Naive B cell (primary cell): ENCODE measurements around the gene ZNF474. TPM values are rescaled to one million over a fixed set of nuclear protein-coding genes. Genes with fewer than 3 reads are reported as not detected.

Source experiments
- ATAC-seq, 2 donors: fragments of 150-1000 bp; cut with Tn5 transposase; 2 replicates each; pipeline ENCODE4 v1.10.0; 2021; ENCODE audit warnings: low read depth in 2 of 2, mild to moderate bottlenecking in 2 of 2, moderate library complexity in 2 of 2
- DNase-seq: peaks from one replicate; pipeline ENCODE4 v3.0.0; 2022
- H3K27ac Mint-ChIP-seq, 6 donors: one replicate each; pipeline ENCODE4 v1.8.0; 2020 to 2022; ENCODE audit warnings: mild to moderate bottlenecking in 6 of 6, mixed read lengths in 6 of 6, moderate library complexity in 5 of 6, inconsistent platforms in 2 of 6
- H3K27me3 Mint-ChIP-seq, 3 donors: one replicate each; pipeline ENCODE4 v1.8.0; 2021 to 2022; ENCODE audit warnings: mixed read lengths in 3 of 3, mild to moderate bottlenecking in 1 of 3
- H3K36me3 Mint-ChIP-seq, 2 donors: one replicate each; pipeline ENCODE4 v1.8.0; 2020 to 2022; ENCODE audit warnings: mixed read lengths in 2 of 2, inconsistent platforms in 1 of 2, mild to moderate bottlenecking in 1 of 2
- H3K4me1 Mint-ChIP-seq, 3 donors: one replicate each; pipeline ENCODE4 v1.8.0; 2020 to 2022; ENCODE audit warnings: mixed read lengths in 3 of 3, inconsistent platforms in 1 of 3, mild to moderate bottlenecking in 1 of 3, moderate library complexity in 1 of 3
- H3K4me3 Mint-ChIP-seq, 8 donors: one replicate each; pipeline ENCODE4 v1.8.0; 2020 to 2022; ENCODE audit warnings: mild to moderate bottlenecking in 8 of 8, mixed read lengths in 8 of 8, moderate library complexity in 8 of 8, inconsistent platforms in 2 of 8
- H3K9me3 Mint-ChIP-seq, 7 donors: one replicate each; pipeline ENCODE4 v1.8.0; 2020 to 2022; ENCODE audit warnings: mixed read lengths in 7 of 7, mild to moderate bottlenecking in 5 of 7, inconsistent platforms in 2 of 7, moderate library complexity in 1 of 7
- polyA plus RNA-seq, 6 donors: library from polyadenylated mRNA; unstranded; fragments of 300-500 nt; fragmentation: Illumina TruSeq; gene quantifications; one replicate each; pipeline ENCODE4 v1.2.3, GENCODE V29; 2021; ENCODE audit warnings: low read depth in 6 of 6

The ZNF474 gene
- polyA plus RNA-seq, 6 donors from 2014 or later = 0.23 TPM; not detected in 5

GRCh38 chr5:122151640-122152039 is 22.3 kb downstream of the ZNF474 start:
- Mint-ChIP-seq H3K4me1 (peaks cover 0 to 4% (median 0%) of the 10 kb centered on the region in 3 donors), H3K27me3 (peaks cover 0 to 13% (median 0%) of the 10 kb centered on the region in 3 donors), H3K27ac (no peak overlapping the region), H3K9me3 (no peaks in the 10 kb centered on the region), H3K36me3 (no peaks in the 10 kb centered on the region), H3K4me3 (no peak overlapping the region)
- no peak for ATAC-seq
- no peak for DNase-seq

- Mint-ChIP-seq H3K27me3 (peaks cover 0 to 13% (median 0%) of the 10 kb centered on the region in 3 donors), H3K27ac (no peak overlapping the region), H3K9me3 (no peaks in the 10 kb centered on the region), H3K36me3 (no peaks in the 10 kb centered on the region), H3K4me1 (peaks cover 0 to 4% (median 0%) of the 10 kb centered on the region in 3 donors), H3K4me3 (no peak overlapping the region)
- ATAC-seq = no peak
- DNase-seq = no peak
Observed at GRCh38 chr5:122152266-122152900, 23.0 kb downstream of the ZNF474 start.

- no peak overlapping the region for H3K27ac Mint-ChIP-seq
- DNase-seq (no peak), ATAC-seq (no peak)
- H3K4me1 Mint-ChIP-seq = peaks cover 0 to 4% (median 0%) of the 10 kb centered on the region in 3 donors
- no peaks in the 10 kb centered on the region for H3K36me3 Mint-ChIP-seq
- H3K27me3 Mint-ChIP-seq = peaks cover 0 to 8% (median 0%) of the 10 kb centered on the region in 3 donors
- no peak overlapping the region for H3K4me3 Mint-ChIP-seq
- no peaks in the 10 kb centered on the region for H3K9me3 Mint-ChIP-seq
Observed at GRCh38 chr5:122153230-122153629, 23.9 kb downstream of the ZNF474 start.

GRCh38 chr5:122153774-122154173 is 24.4 kb downstream of the ZNF474 start:
- H3K4me1 Mint-ChIP-seq = peaks cover 0 to 4% (median 0%) of the 10 kb centered on the region in 3 donors
- no peaks in the 10 kb centered on the region for H3K36me3 Mint-ChIP-seq
- ATAC-seq (no peak), DNase-seq (no peak)
- no peak overlapping the region for H3K4me3 Mint-ChIP-seq
- no peaks in the 10 kb centered on the region for H3K9me3 Mint-ChIP-seq
- peaks cover 0 to 8% (median 0%) of the 10 kb centered on the region in 3 donors for H3K27me3 Mint-ChIP-seq
- no peak overlapping the region for H3K27ac Mint-ChIP-seq

- no peaks in the 10 kb centered on the region for H3K9me3 Mint-ChIP-seq
- DNase-seq (no peak), ATAC-seq (no peak)
- no peak overlapping the region for H3K27ac Mint-ChIP-seq
- no peak overlapping the region for H3K4me3 Mint-ChIP-seq
- H3K4me1 Mint-ChIP-seq = peaks cover 0 to 4% (median 0%) of the 10 kb centered on the region in 3 donors
- H3K36me3 Mint-ChIP-seq = no peaks in the 10 kb centered on the region
- peaks cover 0 to 6% (median 0%) of the 10 kb centered on the region in 3 donors for H3K27me3 Mint-ChIP-seq
Observed at GRCh38 chr5:122154491-122154890, 25.1 kb downstream of the ZNF474 start.

- H3K4me1 Mint-ChIP-seq = peaks cover 0 to 4% (median 0%) of the 10 kb centered on the region in 3 donors
- H3K4me3 Mint-ChIP-seq = no peak overlapping the region
- no peak for ATAC-seq
- no peaks in the 10 kb centered on the region for H3K9me3 Mint-ChIP-seq
- H3K27ac Mint-ChIP-seq = no peak overlapping the region
- H3K36me3 Mint-ChIP-seq = no peaks in the 10 kb centered on the region
- H3K27me3 Mint-ChIP-seq = peaks cover 0 to 2% (median 0%) of the 10 kb centered on the region in 3 donors
- no peak for DNase-seq
Observed at GRCh38 chr5:122154910-122155309, 25.6 kb downstream of the ZNF474 start.

GRCh38 chr5:122155546-122155945 is 26.2 kb downstream of the ZNF474 start:
- Mint-ChIP-seq H3K4me1 (peaks cover 0 to 4% (median 0%) of the 10 kb centered on the region in 3 donors), H3K27ac (no peak overlapping the region), H3K36me3 (no peaks in the 10 kb centered on the region), H3K27me3 (no peaks in the 10 kb centered on the region), H3K4me3 (no peak overlapping the region), H3K9me3 (no peaks in the 10 kb centered on the region)
- DNase-seq (no peak), ATAC-seq (no peak)

GRCh38 chr5:122156724-122157325 is 27.5 kb downstream of the ZNF474 start:
- H3K36me3 Mint-ChIP-seq = no peaks in the 10 kb centered on the region
- no peak overlapping the region for H3K4me3 Mint-ChIP-seq
- DNase-seq = no peak
- no peak for ATAC-seq
- H3K4me1 Mint-ChIP-seq = peaks cover 0 to 4% (median 0%) of the 10 kb centered on the region in 3 donors
- no peak overlapping the region for H3K27ac Mint-ChIP-seq
- no peaks in the 10 kb centered on the region for H3K27me3 Mint-ChIP-seq
- no peaks in the 10 kb centered on the region for H3K9me3 Mint-ChIP-seq

- Mint-ChIP-seq H3K9me3 (no peaks in the 10 kb centered on the region), H3K27ac (no peak overlapping the region), H3K4me1 (no peaks in the 10 kb centered on the region), H3K36me3 (no peaks in the 10 kb centered on the region), H3K27me3 (no peaks in the 10 kb centered on the region), H3K4me3 (no peak overlapping the region)
- DNase-seq (no peak), ATAC-seq (no peak)
Observed at GRCh38 chr5:122162100-122162638, 32.8 kb downstream of the ZNF474 start.

GRCh38 chr5:122163121-122164069 is 34.0 kb downstream of the ZNF474 start:
- ATAC-seq (no peak), DNase-seq (no peak)
- Mint-ChIP-seq H3K9me3 (no peaks in the 10 kb centered on the region), H3K27me3 (no peaks in the 10 kb centered on the region), H3K27ac (no peak overlapping the region), H3K4me3 (no peak overlapping the region), H3K36me3 (no peaks in the 10 kb centered on the region), H3K4me1 (no peaks in the 10 kb centered on the region)

GRCh38 chr5:122164070-122164435 is 34.7 kb downstream of the ZNF474 start:
- ATAC-seq = no peak
- no peaks in the 10 kb centered on the region for H3K36me3 Mint-ChIP-seq
- H3K27ac Mint-ChIP-seq = no peak overlapping the region

GRCh38 chr5:122164831-122165558 is 35.6 kb downstream of the ZNF474 start:
- no peaks in the 10 kb centered on the region for H3K27me3 Mint-ChIP-seq
- no peak for ATAC-seq
- peaks cover 0 to 2% (median 0%) of the 10 kb centered on the region in 7 donors for H3K9me3 Mint-ChIP-seq
- no peak for DNase-seq
- H3K4me3 Mint-ChIP-seq = peak overlapping the region in 1 of 8 donors; percentile 22
- no peaks in the 10 kb centered on the region for H3K4me1 Mint-ChIP-seq
- no peak overlapping the region for H3K27ac Mint-ChIP-seq
- H3K36me3 Mint-ChIP-seq = no peaks in the 10 kb centered on the region

More at GRCh38 chr5:122164070-122164435, 34.7 kb downstream of the ZNF474 start:
- DNase-seq = no peak
- Mint-ChIP-seq H3K4me1 (no peaks in the 10 kb centered on the region), H3K27me3 (no peaks in the 10 kb centered on the region), H3K4me3 (no peak overlapping the region), H3K9me3 (peaks cover 0 to 2% (median 0%) of the 10 kb centered on the region in 7 donors)

GRCh38 chr5:122165559-122166078 is 36.3 kb downstream of the ZNF474 start:
- no peak overlapping the region for H3K4me3 Mint-ChIP-seq

More at GRCh38 chr5:122165559-122166078, 36.3 kb downstream of the ZNF474 start:
- H3K27ac Mint-ChIP-seq = no peak overlapping the region
- peaks cover 0 to 2% (median 0%) of the 10 kb centered on the region in 7 donors for H3K9me3 Mint-ChIP-seq
- no peaks in the 10 kb centered on the region for H3K4me1 Mint-ChIP-seq
- DNase-seq = no peak
- H3K27me3 Mint-ChIP-seq = no peaks in the 10 kb centered on the region
- no peaks in the 10 kb centered on the region for H3K36me3 Mint-ChIP-seq
- no peak for ATAC-seq
